NCI-H187 (cell line): ENCODE data around the gene LMTK2.
A peak's percentile ranks its signal among the peaks of the same experiment; 100 is the strongest.

Source experiments
- DNase-seq, 2 experiments: peaks; one replicate each; lab custom pipeline; 2025; lab: John Stamatoyannopoulos, UW

LMTK2 gene

DNA sequence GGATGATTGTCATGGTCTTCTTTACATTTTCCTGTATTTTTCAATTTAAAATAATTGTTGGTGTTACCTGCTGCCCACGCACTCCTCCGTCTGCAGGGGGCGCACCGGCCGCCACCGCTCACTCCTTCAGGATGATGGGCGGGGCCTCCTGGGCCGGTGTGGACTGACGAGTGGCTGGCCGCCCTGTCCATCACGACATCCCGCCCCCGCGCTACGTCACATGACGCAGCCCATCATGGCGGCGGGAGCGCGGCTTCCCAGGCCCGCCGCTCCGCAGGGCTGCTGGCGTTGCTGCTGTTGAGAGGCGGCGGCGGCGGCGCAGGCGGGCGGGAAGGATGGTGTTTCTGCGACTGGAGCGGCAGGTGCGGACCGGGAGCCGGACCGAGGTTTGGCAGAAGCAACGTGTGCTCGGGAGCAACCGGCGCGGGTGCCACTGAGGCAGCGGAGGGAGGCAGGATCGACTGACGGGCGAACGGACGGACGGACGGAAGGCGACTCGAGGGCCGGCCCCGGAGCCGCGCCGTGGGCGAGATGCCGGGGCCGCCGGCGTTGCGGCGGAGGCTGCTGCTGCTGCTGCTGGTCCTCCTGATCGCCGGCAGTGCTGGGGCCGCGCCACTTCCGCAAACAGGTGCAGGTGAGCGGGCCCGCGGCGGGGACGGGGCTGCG lies at the start of gene LMTK2:
LMTK2 (plus strand) TSS at position 216 of the 666 bp plus-strand sequence; CDS start at position 532, 316 bp downstream.
- DNase-seq: peak; percentile 91 to 93

DNA sequence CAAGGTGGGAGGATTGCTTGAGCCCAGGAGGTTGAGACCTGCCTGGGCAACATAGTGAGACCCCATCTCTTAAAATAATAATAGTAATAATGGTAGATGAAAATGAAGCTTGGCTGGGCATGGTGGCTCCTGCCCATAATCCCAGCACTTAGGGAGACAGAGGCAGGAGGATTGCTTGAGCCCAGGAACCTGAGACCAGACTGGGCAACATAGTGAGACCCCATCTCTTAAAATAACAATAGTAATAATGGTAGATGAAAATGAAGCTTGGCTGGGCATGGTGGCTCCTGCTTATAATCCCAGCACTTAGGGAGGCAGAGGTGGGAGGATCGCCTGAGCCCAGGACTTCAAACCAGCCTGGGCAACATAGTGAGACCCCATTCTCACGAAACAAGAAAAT lies 49.5 kb upstream of the LMTK2 start:
- no peak for DNase-seq

DNA sequence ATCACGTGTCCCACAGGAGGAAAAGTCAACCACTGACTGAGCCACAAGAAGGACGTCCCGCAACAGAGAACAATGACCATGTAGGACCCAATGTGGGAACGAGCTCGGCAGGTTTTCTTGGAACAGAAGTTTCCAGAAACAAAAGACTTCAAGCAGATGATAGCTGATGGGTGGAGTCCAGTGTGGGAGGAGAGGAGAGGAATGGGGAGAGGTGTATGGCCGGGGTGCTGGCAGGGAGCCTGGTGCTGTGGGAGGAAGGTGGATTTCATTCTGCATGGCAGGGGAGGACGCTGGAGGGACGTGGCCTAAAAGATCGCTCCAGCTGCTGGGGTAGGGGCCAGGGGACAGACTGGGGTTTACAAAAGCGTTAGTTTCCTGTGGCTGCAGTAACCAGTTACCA lies 48.5 kb upstream of the LMTK2 start:
- no peak for DNase-seq

DNA sequence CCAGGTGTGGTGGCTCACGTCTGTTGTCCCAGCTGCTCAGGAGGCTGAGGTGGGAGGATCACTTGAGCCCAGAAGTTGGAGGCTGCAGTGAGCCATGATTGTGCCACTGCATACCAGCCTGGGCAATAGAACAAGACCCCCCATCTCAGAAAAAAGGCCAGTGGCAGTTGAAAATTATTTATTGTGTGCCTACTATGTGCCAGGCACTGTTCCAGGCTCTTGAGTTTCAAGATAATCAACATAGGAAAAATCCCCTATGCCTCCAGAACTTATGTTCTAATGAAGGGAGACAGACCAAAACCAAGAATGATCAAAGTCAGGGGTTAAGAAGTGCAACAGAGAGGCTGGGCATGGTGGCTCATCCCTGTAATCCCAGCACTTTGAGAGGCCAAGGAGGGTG lies 42.4 kb upstream of the LMTK2 start:
- no peak for DNase-seq

DNA sequence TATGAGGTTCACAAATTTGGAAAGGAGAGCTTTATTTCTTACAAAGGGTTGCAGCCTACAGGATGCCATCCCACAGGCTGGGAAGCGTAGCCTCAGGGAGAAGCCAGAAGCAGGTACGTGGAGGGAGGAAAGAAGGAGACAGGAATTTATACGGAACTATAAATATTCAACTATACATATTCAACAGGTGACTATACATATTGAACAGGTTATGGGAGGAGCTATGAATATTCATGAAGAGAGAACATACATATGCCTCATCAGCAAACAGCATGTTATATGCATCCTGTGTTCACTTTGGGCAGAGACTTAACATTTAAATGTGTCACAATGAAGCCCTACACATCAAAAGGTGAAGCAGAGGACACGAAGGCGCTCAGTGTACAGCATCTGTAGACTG lies 40.5 kb upstream of the LMTK2 start:
- no peak for DNase-seq

DNA sequence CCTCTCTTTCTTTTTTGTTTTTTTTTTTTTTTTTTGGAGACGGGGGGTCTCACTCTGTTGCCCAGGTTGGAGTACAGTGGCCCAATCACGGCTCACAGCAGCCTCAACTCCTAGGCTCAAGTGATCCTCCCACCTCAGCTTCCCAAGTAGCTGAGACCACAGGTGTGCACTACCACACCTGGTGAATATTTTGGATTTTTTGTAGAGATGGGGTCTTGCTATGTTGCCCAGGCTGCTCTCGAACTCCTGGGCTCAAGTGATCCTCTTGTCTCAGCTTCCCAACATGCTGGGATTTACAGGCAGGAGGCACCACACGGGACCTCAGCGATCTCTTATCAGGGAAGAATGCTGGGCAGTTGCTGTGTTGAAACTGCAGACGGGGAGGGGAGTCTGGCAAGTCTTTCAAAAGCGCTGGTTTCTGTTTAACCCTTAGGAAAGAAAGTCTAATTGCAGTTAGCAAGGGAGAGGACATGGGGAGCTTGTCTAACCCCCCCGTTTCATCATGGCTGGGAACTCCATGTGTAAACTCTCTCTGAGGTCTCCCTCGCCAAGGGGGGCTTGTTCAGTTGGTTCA lies 39.6 kb upstream of the LMTK2 start:
- no peak for DNase-seq

DNA sequence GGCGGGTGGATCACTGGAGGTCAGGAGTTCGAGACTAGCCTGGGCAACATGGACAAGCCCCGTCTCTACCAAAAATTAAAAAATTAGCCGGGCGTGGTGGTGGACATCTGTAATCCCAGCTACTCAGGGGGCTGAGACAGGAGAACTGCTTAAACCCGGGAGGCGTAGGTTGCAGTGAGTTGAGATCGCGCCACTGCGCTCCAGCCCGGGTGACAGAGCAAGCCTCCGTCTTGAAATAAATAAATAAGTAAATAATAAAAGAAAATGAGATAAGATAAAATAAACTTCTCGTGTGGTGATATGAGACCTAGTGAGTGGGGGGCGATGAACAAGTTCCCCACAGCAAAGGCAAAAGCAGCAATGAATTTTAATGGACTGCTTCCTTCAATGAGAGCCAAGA lies 33.6 kb upstream of the LMTK2 start:
- DNase-seq: no peak

DNA sequence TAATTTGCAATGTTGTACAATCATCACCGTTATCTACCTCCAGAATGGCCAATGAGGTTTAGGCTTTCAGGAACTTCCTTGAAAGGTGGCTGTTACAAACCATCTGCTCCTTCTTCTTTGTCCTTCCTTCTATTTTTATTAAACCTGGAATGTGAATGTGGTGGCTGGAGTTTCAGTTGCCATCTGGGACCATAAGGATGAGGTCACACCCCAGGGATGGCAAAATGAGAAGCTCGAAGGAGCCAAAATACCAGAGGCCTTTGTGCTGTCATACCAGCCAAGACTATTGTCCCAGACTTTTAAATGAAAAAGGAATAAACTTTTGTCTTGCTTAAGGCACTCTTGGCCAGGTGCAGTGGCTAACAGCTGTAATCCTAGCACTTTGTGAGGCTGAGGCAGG lies 30.9 kb upstream of the LMTK2 start:
- no peak for DNase-seq

DNA sequence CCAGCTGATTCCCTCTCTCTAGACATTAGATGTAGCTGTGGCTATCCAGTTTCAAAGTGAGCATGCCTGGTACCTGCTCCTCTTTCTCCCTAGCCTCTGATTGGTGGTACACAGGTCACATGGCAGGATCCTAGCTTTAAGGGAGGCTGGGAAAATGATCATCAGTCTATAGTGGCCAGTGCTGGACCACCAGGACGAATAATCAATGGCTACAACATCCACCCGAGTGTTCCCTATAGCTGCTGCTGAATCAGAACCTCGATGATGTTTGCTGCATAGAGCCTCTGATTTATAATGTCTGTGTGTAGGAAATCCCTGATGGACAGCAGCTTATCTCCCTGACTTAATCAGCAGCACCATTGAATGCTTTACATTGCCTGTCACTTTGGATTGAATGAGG lies 28.9 kb upstream of the LMTK2 start:
- no peak for DNase-seq

DNA sequence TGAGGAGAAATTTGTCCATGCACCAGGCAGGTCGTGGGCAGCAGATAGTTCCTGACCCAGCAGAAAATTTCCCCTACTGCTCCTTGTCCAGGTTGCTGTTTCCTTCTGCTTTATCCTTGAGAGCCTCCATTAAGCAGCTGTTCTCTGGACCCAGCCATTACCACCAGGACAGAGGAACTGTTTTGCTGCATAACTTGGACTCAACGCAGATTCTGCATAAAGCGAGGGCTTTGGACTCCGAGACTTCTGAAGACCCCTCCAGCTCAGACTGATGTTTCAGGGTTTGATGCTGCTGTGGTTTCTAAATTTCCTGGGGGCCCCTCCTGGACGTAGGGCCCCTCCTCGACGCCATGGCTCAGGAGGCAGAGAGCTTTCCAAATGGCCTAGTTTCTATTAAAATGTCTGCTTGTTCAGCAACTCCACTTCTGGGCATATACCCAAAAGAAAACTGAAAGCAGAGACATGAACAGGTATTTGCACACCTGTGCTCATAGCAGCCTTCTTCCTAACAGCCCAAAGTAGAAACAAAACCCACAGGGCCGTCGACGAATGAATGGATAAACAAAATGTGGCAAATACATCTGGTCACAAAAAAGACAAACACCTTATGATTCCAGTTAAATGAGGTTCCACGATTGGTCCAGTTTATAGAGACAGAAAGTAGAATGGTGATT lies 28.3 kb upstream of the LMTK2 start:
- DNase-seq: no peak

DNA sequence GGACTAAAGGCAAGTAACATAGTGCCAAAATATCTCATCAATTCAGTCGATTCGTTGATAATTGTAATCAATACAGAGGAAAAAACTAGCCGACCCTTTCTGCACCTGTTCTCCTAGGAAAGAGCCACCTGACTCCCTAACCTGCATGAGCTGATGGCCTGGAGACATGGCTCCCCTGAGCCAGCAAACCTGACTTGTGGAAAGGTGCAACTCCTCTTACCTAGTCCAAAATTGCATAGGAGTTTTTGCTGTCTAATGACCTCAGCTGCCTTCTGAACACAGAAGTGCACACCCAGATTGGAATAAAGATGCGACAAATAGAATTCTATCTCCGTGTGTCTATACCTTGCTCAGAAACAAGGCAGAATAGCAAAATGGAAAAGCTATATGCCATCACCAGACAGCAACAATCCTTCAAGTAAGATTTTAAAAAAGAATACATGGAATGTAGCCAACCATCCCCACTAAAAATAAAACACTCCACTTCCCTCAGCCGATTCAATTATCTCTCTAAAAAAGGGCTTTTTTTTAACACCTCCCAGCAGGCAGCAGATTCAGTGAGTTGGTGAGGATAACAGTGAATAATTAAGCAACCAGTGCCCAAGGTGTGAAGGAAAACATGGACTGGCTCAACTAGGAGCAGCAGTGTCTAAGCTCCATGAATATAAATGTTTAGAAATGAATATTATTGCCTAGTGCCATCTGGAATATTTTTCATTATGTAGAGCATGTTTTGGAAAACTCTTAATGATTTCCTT lies 26.6 kb upstream of the LMTK2 start:
- no peak for DNase-seq

DNA sequence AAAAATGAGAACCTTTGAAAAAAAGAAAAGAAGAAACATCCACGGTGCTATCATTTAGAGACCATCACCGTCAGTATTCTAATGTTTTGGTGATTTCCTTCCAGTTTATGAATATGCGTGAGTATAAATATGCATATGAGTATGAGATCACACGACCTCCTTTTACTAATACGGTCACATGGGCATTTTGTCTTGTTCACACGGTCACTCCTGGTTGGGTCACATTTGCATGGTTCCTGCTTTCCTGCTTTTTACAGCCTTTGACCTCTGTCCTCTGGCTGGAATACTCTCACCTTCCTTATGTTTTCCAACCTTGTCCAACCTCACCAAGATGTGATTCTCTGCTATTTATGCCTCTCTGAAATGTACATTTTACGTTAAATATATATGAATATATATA lies 25.3 kb upstream of the LMTK2 start:
- no peak for DNase-seq

DNA sequence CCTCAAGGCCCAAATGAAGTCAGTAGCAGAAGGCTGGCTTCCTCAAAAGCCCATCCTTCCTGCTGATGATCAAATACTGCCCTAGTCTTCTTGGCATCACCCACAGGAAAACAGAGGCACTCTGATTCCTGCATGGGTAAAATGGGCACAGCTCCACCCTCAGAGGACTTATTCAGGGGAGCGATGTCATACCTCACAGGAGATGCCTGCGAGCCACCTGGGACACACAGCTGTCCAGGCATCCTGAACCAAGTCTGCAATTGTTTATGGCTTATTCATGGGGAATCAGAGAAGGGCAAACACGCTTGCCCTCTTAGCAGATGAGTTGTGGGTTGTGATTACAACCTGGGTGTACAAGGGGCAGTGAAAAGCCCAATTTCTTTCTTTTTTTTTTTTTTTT lies 22.0 kb upstream of the LMTK2 start:
- no peak for DNase-seq

DNA sequence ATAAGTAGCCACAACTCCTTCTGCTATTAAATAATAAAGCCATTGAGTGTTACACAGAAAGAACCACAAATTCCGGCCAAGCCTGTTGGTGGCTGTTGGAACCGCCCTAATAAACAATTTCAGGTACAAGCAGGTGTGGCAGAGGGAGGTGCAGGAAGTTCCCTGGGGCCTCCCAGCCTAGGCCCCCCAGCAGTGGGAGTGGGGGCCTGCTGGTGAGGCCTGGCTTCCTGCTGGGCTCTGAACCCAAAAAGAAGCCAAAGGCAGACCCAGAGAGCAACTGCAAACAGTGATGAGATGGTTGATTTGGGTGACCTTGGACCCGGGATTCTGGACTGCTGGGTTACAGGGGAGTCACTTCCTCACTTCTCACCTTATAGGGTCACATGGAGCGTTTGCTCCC lies 21.0 kb upstream of the LMTK2 start:
- DNase-seq: no peak

DNA sequence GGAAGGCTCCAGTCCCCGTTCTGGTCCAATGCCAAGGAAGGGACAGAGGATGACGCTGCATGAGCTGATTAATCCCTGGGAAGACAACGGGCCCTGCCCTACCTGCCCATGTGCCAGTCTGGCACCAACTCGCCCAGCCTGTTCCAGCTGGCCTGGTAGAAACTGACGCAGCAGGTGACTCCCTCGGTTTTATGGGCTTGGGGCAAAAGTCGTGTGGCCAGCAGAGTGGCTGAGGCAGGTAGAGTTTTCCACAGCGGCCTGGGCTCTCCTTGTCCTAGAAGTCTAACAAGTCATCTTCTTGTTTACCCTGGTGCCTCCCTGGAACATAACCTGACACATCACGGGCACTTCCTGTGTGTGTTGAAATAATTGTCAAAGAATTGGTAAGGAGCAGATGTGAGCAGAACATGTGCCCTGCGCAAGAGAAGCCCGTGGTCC lies 20.4 kb upstream of the LMTK2 start:
- no peak for DNase-seq

DNA sequence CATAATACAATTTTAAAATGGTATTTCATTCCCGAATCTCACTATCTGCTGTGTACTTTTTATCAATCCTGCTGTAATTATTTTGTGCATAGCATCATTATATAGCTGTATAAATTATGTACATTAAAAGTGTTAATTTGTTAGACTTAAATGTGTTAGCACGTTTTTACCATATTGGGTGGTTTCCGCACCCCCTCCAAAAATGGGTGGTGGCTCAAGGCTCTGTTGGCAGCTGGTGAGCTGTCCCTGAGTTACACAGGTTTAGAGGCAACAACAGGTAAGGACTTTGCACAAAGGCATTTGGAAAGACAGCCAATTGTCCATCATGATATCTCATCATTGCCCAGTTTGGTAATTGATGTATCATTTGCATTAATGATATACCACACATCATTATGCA lies 18.6 kb upstream of the LMTK2 start:
- no peak for DNase-seq

DNA sequence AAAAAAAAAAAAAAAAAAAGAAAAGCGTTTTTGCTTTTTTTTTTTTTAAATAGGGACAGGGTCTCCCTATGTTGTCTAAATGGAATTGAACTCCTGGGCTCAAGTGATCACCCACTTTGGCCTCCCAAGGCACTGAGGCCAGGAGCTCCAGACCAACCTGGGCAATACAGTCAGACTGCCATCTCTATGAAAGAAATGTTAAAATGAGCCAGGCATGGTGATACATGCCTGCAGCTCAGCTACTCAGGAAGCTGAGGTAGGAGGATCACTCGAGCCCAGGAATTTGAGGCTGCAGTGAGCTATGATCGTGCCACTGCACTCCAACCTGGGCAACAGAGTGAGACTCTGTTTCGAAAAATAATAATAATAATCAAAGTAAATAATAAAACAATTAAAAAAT lies 16.5 kb upstream of the LMTK2 start:
- DNase-seq: no peak

DNA sequence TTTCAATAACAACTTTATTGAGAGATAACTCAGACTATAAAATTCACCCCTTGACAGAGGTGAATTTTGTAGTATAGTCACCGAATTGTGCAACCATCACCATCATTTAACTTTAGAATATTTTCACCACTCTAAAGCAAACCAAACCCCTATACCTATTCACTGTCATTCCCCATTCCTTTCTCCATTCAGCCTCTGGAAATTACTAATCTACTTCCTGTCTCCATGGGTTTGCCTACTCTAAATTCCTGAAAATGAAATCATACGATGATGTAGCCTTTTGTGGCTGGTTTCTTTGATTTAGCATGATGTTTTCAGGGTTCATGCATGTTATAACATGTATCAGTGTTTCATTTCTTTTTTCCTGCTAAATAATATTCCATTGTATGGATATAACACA lies 15.6 kb upstream of the LMTK2 start:
- no peak for DNase-seq

DNA sequence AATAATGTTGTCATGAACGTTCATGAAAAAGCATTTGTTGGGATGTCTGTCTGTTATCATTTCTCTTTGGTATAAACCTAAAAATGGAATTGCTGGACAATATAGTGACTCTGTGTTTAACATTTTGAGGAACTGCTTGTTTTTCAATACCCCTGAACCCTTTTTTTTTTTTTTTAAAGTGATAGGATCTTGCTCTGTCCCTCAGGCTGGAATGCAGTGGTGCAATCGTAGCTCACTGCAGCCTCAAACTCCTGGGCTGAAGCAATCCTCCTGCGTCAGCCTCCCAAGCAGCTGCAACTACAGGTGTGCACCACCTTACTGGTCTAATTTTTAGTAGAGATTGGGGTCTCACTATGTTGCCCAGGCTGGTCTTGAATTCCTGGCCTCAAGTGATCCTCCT lies 15.1 kb upstream of the LMTK2 start:
- DNase-seq: no peak

DNA sequence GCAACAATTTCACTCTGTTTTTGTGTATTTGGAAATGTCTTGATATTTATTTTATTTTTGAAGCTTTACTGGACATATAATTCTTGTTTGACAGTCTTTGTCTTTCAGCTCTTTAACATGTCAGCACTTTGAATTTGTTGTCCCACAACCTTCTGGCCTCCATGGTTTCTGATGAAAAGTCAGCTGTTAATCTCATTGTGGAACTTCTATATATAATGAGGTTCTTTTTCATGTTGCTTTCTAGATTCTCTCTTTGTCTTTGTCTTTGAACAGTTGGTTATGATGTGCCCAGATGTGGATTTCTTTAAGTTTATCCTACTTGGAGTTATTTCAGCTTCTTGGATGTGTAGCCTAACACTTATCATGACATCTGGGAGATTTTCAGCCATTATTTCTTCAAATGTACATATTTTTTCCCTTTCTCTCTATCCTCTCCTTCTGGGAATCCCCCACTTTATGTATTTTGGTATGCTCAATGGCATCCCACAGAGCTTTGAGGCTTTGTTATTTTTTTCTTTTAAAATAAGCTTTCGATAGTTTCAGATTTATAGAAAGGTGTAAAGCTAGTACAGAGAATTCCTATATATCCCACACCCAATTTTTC lies 9.5 kb upstream of the LMTK2 start:
- DNase-seq: no peak

DNA sequence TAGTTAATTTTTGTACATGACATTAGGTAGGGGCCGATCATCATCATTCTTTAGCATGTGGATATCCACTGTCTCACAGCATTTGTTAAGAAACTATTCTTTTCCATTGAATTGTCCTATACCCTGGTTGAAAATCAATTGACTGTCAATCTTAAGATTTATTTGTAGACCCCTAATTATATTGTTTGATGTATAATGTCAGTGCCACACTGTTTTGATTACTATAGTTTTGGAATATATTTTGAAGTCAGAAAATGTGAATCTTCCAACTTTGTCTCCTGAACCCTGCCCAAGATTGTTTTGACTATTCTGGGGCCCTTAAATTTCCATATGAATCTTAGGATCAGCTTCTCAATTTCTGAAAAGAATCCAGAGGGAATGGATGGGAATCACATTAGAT lies 6.6 kb upstream of the LMTK2 start:
- no peak for DNase-seq

DNA sequence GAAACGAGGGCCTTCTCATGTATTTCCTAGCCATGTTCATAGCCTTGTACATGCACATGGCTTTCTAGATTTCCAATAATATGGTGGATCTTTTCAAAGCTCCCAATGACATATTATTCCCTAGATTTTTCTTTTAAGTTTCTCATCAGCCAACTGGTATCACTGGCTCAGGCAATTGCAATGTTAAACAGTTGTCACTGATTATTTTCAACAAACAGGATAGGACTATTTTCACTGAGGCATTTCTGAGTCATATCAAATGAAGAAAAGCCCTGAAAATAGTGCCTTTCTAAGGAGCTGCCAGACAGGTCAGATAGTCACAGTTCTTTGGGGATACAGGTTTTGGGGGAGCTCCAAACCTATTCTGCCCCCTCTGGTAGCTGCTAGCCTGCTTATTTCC lies 4.5 kb upstream of the LMTK2 start:
- DNase-seq: no peak
